Fibroblast of pulmonary artery (primary cell): ENCODE results near the gene TPX2.

Source experiments
- DNase-seq: peaks from one replicate; pipeline ENCODE4 v3.0.0-alpha.2; 2010; ENCODE audit warnings: low read depth
- H3K4me3 ChIP-seq: replicated peaks from 2 replicates; pipeline ENCODE4 v1.5.1; 2011; ENCODE audit warnings: low read depth, mild to moderate bottlenecking, control low read depth, low read length, moderate library complexity
- TF ChIP-seq, protein P1 (sequence below): IDR thresholded peaks from 2 replicates; pipeline ENCODE4 v1.5.1; 2011; ENCODE audit warnings: mild to moderate bottlenecking, control low read depth, low read length, inconsistent platforms; ENCODE audit errors: missing control alignments

Gene TPX2

DNA sequence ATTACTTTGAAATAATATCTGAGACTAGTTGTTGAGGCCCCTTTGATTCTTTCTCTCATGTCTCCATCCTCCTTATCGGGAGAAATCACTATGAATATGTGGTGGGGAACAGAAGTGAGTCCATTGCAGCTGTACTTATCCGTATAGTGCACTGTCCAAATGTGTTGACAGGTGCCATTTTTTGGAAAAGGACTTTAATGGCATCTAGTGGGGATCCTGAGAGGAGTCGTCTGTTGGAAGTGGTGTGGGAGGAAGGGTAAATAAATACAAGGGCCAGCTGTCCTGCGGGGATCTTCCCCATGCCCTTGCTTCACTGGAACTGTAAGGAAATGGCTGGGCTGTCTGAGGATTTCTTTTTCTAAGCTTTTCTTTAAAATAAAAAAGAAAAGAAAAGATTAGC is 19.4 kb downstream of the TPX2 start:
- peak; percentile 22 for DNase-seq
- TF ChIP-seq, protein P1, sequence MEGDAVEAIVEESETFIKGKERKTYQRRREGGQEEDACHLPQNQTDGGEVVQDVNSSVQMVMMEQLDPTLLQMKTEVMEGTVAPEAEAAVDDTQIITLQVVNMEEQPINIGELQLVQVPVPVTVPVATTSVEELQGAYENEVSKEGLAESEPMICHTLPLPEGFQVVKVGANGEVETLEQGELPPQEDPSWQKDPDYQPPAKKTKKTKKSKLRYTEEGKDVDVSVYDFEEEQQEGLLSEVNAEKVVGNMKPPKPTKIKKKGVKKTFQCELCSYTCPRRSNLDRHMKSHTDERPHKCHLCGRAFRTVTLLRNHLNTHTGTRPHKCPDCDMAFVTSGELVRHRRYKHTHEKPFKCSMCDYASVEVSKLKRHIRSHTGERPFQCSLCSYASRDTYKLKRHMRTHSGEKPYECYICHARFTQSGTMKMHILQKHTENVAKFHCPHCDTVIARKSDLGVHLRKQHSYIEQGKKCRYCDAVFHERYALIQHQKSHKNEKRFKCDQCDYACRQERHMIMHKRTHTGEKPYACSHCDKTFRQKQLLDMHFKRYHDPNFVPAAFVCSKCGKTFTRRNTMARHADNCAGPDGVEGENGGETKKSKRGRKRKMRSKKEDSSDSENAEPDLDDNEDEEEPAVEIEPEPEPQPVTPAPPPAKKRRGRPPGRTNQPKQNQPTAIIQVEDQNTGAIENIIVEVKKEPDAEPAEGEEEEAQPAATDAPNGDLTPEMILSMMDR: no peak
- H3K4me3 ChIP-seq: no peak overlapping the region

DNA sequence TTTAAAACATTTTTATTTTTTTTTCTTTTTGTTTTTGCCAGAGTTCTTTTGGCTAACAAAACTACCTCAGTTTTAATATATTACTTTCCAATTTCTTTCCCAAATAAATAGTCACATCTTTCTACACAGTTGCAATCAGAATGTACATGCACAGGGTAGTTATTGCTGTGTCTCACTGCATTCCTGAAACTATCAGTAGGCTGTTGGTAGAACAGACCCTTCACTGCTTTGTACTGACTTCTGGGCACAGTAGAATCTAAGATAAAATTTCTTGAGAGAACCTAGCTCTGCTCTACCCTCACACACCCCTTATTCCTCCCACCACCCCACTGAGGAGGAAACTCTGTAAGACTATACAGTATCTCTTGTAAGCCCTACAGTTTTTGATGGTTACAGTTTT is 19.9 kb downstream of the TPX2 start:
- H3K4me3 ChIP-seq: no peak overlapping the region
- peak; percentile 20 for DNase-seq
- TF ChIP-seq, protein P1: no peak

DNA sequence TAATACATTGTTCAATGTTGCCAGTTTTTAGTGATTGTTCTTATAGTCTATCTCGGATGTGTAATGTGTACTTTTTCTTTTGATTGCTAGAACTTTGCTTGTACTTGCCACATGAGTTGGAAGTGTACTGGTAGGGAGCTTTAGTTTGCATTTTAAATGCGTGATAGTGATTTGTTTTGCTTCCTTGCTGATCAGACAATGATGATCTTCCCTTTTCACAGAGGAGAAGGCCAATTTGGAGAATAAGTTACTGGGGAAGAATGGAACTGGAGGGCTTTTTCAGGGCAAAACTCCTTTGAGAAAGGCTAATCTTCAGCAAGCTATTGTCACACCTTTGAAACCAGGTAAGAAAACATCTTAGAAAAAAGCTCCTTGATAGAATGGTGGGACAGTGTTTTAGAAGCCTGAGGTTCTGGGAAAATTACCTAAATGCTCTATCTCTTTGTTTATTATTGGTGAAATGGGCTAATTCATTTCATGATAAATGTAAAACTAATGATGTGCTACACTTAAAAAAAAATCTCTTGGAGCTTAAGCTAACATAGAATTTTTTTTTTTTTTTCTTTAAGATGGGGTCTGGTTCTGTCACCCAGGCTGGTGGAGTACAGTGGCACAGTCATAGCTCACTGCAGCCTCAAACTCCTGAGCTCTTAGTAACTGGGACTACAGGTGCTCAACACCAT is 20.9 kb downstream of the TPX2 start:
- DNase-seq: no peak
- no peak overlapping the region for H3K4me3 ChIP-seq
- TF ChIP-seq, protein P1: no peak

DNA sequence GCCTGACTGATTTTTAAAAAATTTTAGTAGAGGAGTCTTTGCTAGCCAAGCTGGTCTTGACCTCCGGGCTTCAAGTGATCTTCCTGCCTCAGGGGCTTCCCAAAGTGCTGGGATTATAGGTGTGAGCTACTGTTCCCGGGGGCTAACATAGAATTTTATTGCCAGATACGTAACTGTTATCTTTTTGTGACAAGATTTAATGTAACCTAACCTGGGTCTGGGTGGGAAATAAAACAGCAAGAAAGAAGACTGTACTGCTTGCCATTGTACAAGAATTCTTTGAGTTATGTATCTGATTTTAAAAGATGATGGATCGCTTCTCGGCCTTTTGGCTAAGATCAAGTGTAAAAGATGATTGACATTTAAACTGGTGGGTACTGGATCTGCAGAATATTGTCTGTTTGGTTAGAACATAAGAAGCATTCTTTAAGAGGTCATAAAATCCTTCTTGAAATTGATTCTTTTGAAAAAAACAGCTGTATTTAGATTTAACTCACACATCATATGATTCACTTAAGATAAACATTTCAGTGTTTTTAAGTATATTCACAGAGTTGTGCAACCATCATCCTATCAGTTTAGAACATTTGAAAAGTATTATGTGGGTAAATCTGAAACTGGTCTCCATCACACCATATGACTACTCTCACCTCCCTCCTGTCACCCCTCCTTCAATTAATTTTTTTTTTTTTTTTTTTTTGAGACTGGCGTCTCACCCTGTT is 21.6 kb downstream of the TPX2 start:
- DNase-seq: peak; percentile 65
- TF ChIP-seq, protein P1: no peak
- no peak overlapping the region for H3K4me3 ChIP-seq

DNA sequence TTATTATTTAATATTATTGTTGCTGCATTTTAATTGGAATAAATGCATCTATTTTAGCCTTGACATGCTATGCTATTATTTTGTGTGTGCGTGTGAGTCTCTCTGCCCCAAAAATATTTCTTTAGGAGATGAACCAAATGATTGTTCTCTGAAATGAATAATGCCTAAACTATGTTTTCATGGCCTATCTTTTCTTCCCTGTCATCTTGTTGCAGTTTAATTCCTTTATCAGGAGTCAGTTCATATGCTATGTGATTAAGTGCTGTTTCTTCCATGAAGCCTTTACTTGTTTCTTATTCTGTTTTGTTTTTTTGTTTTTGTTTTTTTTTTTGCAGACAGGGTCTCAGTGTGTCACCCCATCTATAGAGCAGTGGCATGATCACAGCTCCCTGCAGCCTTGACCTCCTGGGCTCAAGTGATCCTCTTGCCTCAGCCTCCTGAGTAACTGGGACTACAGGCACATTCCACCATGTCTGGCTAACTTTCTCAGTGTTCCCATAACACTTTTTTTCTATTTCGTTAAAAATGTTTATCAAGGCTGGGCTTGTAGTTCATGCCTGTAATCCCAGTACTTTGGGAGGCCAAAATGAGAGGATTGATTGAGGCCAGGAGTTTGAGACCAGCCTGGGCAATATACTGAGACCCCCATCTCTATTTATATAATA is 25.7 kb downstream of the TPX2 start:
- no peak overlapping the region for H3K4me3 ChIP-seq
- peak; percentile 67 for DNase-seq
- TF ChIP-seq, protein P1: no peak

DNA sequence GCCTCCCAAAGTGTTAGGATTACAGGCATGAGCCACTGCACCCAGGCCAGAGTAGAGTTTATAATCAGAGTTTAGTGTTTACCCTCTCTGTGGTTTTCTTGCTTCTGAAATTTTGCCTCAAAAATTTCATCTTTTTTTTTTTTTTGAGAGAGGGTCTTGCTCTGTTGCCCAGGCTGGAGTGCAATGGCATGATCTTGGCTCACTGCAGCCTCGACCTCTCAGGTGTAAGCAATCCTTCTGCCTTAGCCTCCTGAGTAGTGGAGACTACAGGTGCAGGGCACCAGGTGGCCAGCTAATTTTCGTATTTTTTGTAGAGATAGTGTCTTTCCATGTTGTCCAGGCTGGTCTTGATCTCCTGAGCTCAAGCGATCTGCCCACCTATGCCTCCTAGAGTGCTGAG is 28.7 kb downstream of the TPX2 start:
- TF ChIP-seq, protein P1: no peak
- H3K4me3 ChIP-seq: no peak overlapping the region
- no peak for DNase-seq
